Keratinocyte (primary cell): ENCODE data around the gene MAP7D3. TPM values are rescaled to one million over a fixed set of nuclear protein-coding genes. Genes with fewer than 3 reads are reported as not detected.

Experiments used
- DNase-seq: peaks from one replicate; pipeline ENCODE4 v3.0.0-alpha.2; 2011; ENCODE audit warnings: low read depth, missing footprints, low spot score
- FAIRE-seq: peaks from 2 replicates; lab custom pipeline; 2011; peaks lifted over from hg19 to GRCh38; lab: Jason Lieb, UNC
- H2AFZ ChIP-seq: 2 replicates; pipeline ENCODE4 v1.6.0; 2012; ENCODE audit warnings: low read length, control low read depth, inconsistent platforms; ENCODE audit not compliant: control insufficient read depth
- H3K27ac ChIP-seq: 2 replicates; pipeline ENCODE4 v1.5.1; 2011; ENCODE audit warnings: low read length; ENCODE audit not compliant: control insufficient read depth, insufficient read depth
- H3K27me3 ChIP-seq: 3 replicates; pipeline ENCODE4 v1.6.0; 2011; ENCODE audit warnings: low read length; ENCODE audit not compliant: control insufficient read depth, insufficient read depth; ENCODE audit errors: extremely low read depth
- H3K36me3 ChIP-seq, 2 experiments: 2 replicates in 1 of 2; 3 replicates in 1 of 2; pipeline ENCODE4 v1.5.1; 2011; ENCODE audit warnings: low read length in 2 of 2, mild to moderate bottlenecking in 1 of 2; ENCODE audit not compliant: control insufficient read depth in 2 of 2, insufficient read depth in 2 of 2; ENCODE audit errors: extremely low read depth in 1 of 2
- H3K4me1 ChIP-seq: 3 replicates; pipeline ENCODE4 v1.5.1; 2011; ENCODE audit warnings: low read length; ENCODE audit not compliant: control insufficient read depth, insufficient read depth; ENCODE audit errors: extremely low read depth
- H3K4me2 ChIP-seq: 3 replicates; pipeline ENCODE4 v1.6.0; 2011; ENCODE audit warnings: low read depth, low read length; ENCODE audit not compliant: control insufficient read depth, insufficient read depth; ENCODE audit errors: extremely low read depth
- H3K4me3 ChIP-seq, 3 experiments: fragments of 200-600 bp in 1 of 3; sonication (generic) in 1 of 3; 2 replicates in 2 of 3; 3 replicates in 1 of 3; pipeline ENCODE4 v1.5.1; 2011 to 2016; ENCODE audit warnings: low read length in 3 of 3, mild to moderate bottlenecking in 3 of 3, control low read depth in 2 of 3, inconsistent platforms in 1 of 3, low read depth in 1 of 3, mixed read lengths in 1 of 3, mixed run types in 1 of 3, moderate library complexity in 1 of 3; ENCODE audit not compliant: control insufficient read depth in 2 of 3, insufficient read depth in 2 of 3; ENCODE audit errors: extremely low read depth in 1 of 3
- H3K79me2 ChIP-seq: 2 replicates; pipeline ENCODE4 v1.6.0; 2012; ENCODE audit warnings: low read length; ENCODE audit not compliant: control insufficient read depth, insufficient read depth
- H3K9ac ChIP-seq: 3 replicates; pipeline ENCODE4 v1.6.0; 2011; ENCODE audit warnings: low read length; ENCODE audit not compliant: control insufficient read depth, insufficient read depth; ENCODE audit errors: extremely low read depth
- H3K9me1 ChIP-seq: 3 replicates; pipeline ENCODE4 v1.6.0; 2011; ENCODE audit warnings: low read length; ENCODE audit not compliant: control insufficient read depth, insufficient read depth; ENCODE audit errors: extremely low read depth
- H3K9me3 ChIP-seq: 2 replicates; pipeline ENCODE4 v1.5.1; 2012; ENCODE audit warnings: low read depth, low read length; ENCODE audit not compliant: control insufficient read depth
- H4K20me1 ChIP-seq: 3 replicates; pipeline ENCODE4 v1.6.0; 2011; ENCODE audit warnings: low read length; ENCODE audit not compliant: control insufficient read depth, insufficient read depth; ENCODE audit errors: extremely low read depth
- EZH2 ChIP-seq: IDR thresholded peaks from one replicate; pipeline ENCODE4 v1.6.1; 2012; ENCODE audit warnings: inconsistent platforms, mild to moderate bottlenecking, low read length, moderate library complexity
- dilution Hi-C: fragments of 300-500 bp; cut with MboI; formaldehyde crosslinking; loops from one replicate; pipeline ENCODE4 v1.7.0; 2020; ENCODE audit warnings: low sequenced_read_pairs; ENCODE audit not compliant: extremely low pct_ligation_motif_present
- polyA plus RNA-seq, 5 experiments: library from polyadenylated mRNA; depleted of rRNA in 3 of 5; stranded (reverse) in 3 of 5; stranded (forward) in 1 of 5; unstranded in 1 of 5; fragments of >200 nt; gene quantifications; 1 replicate in 1 of 5; 2 replicates in 3 of 5; 3 replicates in 1 of 5; pipeline versions ENCODE4 v1.2.1 to v1.2.3, GENCODE V29; 2011 to 2012; ENCODE audit warnings: missing spikeins in 2 of 5, low read depth in 1 of 5, low replicate concordance in 1 of 5
- TF ChIP-seq, protein P1 (sequence below), 3 experiments: IDR thresholded peaks in 1 of 3; conservative IDR thresholded peaks in 1 of 3; optimal IDR thresholded peaks in 1 of 3; 2 replicates in 2 of 3; 3 replicates in 1 of 3; pipeline versions ENCODE3 to v1.5.1; 2011; ENCODE audit warnings: low read length in 3 of 3, mild to moderate bottlenecking in 3 of 3, moderate library complexity in 2 of 3, control low read depth in 1 of 3, inconsistent platforms in 1 of 3; ENCODE audit not compliant: insufficient read depth in 2 of 3; ENCODE audit errors: extremely low read depth in 1 of 3

MAP7D3 gene
- polyA plus RNA-seq, 1 donor (not counting 4 experiments of a cell fraction or from before 2014, with no cell fraction given) = 13.6 TPM

DNA sequence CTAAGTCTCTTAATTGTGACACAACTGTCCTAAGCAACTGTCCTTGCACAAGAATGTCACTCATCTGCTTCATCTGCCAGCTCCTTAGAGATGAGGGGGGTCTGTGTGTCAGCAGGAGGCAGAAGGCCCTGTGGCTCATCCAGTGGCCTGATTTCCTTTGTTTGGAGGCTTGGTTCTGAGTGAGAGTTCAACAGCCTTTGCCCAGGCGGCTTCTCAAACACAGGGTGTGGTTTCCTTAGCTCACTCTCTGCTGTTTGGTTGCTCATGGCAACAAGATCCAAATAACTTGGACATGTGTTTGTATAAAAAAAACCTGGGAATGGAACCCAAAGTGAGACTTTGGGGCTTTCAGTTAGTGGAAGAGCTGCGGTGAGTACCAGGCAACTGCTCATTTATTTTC is 46.6 kb downstream of the MAP7D3 start:
- dilution Hi-C loops = no loop called here
- H3K4me2 ChIP-seq = no peak overlapping the region
- TF ChIP-seq EZH2 = no peak
- H3K27me3 ChIP-seq = no peaks in the 10 kb centered on the region
- no peak overlapping the region for H3K27ac ChIP-seq
- no peaks in the 10 kb centered on the region for H4K20me1 ChIP-seq
- H3K9me1 ChIP-seq = no peaks in the 10 kb centered on the region
- FAIRE-seq (peak; percentile 39), DNase-seq (no peak)
- H3K79me2 ChIP-seq = peaks cover 3% of the 10 kb centered on the region
- H3K4me3 ChIP-seq = no peak overlapping the region
- no peak overlapping the region for H2AFZ ChIP-seq
- peaks cover 4% of the 10 kb centered on the region for H3K4me1 ChIP-seq
- peaks cover 0 to 3% of the 10 kb centered on the region in 2 experiments for H3K36me3 ChIP-seq
- H3K9ac ChIP-seq = no peak overlapping the region
- no peaks in the 10 kb centered on the region for H3K9me3 ChIP-seq

DNA sequence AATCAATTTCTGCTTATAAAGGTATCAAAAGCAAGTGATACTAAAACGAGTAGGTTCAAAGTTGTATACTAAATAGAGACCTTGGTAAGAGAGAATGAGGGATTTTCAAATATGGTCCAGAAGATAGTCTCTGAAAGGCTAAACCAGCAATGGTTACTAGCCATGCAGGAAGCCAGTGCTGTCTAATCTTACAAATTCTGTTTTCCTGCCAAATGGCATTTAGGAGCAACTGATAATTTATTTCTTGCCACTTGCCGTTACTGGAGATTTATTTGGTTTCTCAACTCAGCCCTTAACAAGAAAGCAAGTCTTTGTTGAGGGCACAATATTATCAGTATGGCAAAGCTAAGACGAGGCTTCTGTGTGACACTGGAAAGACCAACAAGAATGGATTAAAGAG is 47.2 kb downstream of the MAP7D3 start:
- Histone ChIP-seq H3K36me3 (peaks cover 0 to 1% of the 10 kb centered on the region in 2 experiments), H3K9me1 (no peaks in the 10 kb centered on the region), H3K4me3 (no peak overlapping the region), H3K9me3 (no peaks in the 10 kb centered on the region), H3K4me2 (no peak overlapping the region), H3K27ac (no peak overlapping the region), H4K20me1 (no peaks in the 10 kb centered on the region), H3K27me3 (no peaks in the 10 kb centered on the region), H3K4me1 (peaks cover 4% of the 10 kb centered on the region), H2AFZ (no peak overlapping the region), H3K79me2 (peaks cover 3% of the 10 kb centered on the region), H3K9ac (no peak overlapping the region)
- no peak for FAIRE-seq
- dilution Hi-C loops = no loop called here
- TF ChIP-seq, protein P1, sequence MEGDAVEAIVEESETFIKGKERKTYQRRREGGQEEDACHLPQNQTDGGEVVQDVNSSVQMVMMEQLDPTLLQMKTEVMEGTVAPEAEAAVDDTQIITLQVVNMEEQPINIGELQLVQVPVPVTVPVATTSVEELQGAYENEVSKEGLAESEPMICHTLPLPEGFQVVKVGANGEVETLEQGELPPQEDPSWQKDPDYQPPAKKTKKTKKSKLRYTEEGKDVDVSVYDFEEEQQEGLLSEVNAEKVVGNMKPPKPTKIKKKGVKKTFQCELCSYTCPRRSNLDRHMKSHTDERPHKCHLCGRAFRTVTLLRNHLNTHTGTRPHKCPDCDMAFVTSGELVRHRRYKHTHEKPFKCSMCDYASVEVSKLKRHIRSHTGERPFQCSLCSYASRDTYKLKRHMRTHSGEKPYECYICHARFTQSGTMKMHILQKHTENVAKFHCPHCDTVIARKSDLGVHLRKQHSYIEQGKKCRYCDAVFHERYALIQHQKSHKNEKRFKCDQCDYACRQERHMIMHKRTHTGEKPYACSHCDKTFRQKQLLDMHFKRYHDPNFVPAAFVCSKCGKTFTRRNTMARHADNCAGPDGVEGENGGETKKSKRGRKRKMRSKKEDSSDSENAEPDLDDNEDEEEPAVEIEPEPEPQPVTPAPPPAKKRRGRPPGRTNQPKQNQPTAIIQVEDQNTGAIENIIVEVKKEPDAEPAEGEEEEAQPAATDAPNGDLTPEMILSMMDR (optimal IDR thresholded peaks at IDR 0.05 in 1 of 3, IDR thresholded peaks at IDR 0.05 in 1 of 3, conservative IDR thresholded peaks at IDR 0.05 in 1 of 3; ENCODE audit: extremely low read depth in 1 of 3, insufficient read depth in 2 of 3, low read length in 3 of 3) = no peak
- no peak for TF ChIP-seq EZH2
- no peak for DNase-seq

DNA sequence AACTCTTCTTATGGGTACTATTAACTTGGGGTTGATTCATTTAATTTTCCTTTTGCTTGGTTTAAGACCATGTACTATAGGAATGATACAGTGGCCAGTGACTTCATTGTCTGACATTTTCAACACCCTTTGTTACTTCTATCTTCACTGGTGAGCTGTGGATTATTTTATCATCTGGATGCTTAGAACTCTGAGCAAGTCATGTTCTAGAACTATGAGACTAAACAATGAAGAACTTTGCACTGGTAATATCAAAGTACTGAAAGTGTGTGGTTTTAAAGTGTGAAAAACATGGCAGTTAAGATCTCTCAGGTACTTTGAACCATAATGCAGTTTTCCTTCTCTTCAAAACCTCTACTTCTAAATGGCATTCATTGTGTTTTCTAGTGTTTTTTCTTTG is 47.8 kb downstream of the MAP7D3 start:
- no peaks in the 10 kb centered on the region for H3K27me3 ChIP-seq
- no peak overlapping the region for H3K9ac ChIP-seq
- H3K9me1 ChIP-seq = no peaks in the 10 kb centered on the region
- dilution Hi-C loops = no loop called here
- no peak overlapping the region for H3K4me3 ChIP-seq
- no peaks in the 10 kb centered on the region for H3K9me3 ChIP-seq
- peak; percentile 17 for FAIRE-seq
- H3K4me1 ChIP-seq = peaks cover 4% of the 10 kb centered on the region
- peaks cover 0 to 1% of the 10 kb centered on the region in 2 experiments for H3K36me3 ChIP-seq
- H3K27ac ChIP-seq = no peak overlapping the region
- H3K4me2 ChIP-seq = no peak overlapping the region
- H4K20me1 ChIP-seq = no peaks in the 10 kb centered on the region
- TF ChIP-seq EZH2 = no peak
- TF ChIP-seq, protein P1 (optimal IDR thresholded peaks at IDR 0.05 in 1 of 3, IDR thresholded peaks at IDR 0.05 in 1 of 3, conservative IDR thresholded peaks at IDR 0.05 in 1 of 3; ENCODE audit: extremely low read depth in 1 of 3, insufficient read depth in 2 of 3, low read length in 3 of 3) = no peak
- no peak for DNase-seq
- no peak overlapping the region for H2AFZ ChIP-seq
- peaks cover 3% of the 10 kb centered on the region for H3K79me2 ChIP-seq
